Lower leg skin (tissue), 4 donors: ENCODE measurements around the gene GJC2. TPM values are rescaled to one million over a fixed set of nuclear protein-coding genes. Genes with fewer than 3 reads are reported as not detected.
A peak's percentile ranks its signal among the peaks of the same experiment; 100 is the strongest.

ENCODE experiments used
- DNase-seq, 2 donors: peaks; one replicate each; pipeline ENCODE4 v3.0.0-alpha.2; 2019; ENCODE audit warnings: low spot score in 2 of 2
- H3K4me3 ChIP-seq: fragments of 200-600 bp; sonication (generic); 2 replicates; pipeline ENCODE4 v1.5.1; 2017; ENCODE audit warnings: mild to moderate bottlenecking, low read depth; ENCODE audit not compliant: poor library complexity, severe bottlenecking
- POLR2A ChIP-seq, 2 donors: fragments of 450-650 bp; IDR thresholded peaks; one replicate each; pipeline ENCODE4 v1.6.1; 2016 to 2017; ENCODE audit warnings: antibody characterized with exemption in 2 of 2, mild to moderate bottlenecking in 1 of 2, moderate library complexity in 1 of 2
- WGBS, 2 donors: methylation state at CpG; one replicate each; pipeline ENCODE4 v1.1.5; 2018; 5-methylcytosine and 5-hydroxymethylcytosine counted together
- intact Hi-C: fragments of 100-400 bp; cut with DNase I; formaldehyde crosslinking; loops from one replicate; pipeline ENCODE4 v1.15.0; 2023; ENCODE audit warnings: low total_unique reads
- total RNA-seq, 4 donors: library from RNA; depleted of rRNA; stranded (reverse); fragments of >200 nt; gene quantifications; one replicate each; pipeline ENCODE4 v1.1.0, GENCODE V29; 2016
- TF ChIP-seq, protein P1 (sequence below), 3 donors: fragments of 450-650 bp; IDR thresholded peaks; one replicate each; pipeline ENCODE4 v1.5.1; 2016; ENCODE audit warnings: antibody characterized with exemption in 3 of 3, mild to moderate bottlenecking in 3 of 3, moderate library complexity in 2 of 3

The GJC2 gene
- total RNA-seq, 4 donors from 2014 or later, result 1.3 to 3.3 (median 2.6) TPM

- TF ChIP-seq POLR2A (IDR thresholded peaks at IDR 0.05), result no peak
- TF ChIP-seq, protein P1, sequence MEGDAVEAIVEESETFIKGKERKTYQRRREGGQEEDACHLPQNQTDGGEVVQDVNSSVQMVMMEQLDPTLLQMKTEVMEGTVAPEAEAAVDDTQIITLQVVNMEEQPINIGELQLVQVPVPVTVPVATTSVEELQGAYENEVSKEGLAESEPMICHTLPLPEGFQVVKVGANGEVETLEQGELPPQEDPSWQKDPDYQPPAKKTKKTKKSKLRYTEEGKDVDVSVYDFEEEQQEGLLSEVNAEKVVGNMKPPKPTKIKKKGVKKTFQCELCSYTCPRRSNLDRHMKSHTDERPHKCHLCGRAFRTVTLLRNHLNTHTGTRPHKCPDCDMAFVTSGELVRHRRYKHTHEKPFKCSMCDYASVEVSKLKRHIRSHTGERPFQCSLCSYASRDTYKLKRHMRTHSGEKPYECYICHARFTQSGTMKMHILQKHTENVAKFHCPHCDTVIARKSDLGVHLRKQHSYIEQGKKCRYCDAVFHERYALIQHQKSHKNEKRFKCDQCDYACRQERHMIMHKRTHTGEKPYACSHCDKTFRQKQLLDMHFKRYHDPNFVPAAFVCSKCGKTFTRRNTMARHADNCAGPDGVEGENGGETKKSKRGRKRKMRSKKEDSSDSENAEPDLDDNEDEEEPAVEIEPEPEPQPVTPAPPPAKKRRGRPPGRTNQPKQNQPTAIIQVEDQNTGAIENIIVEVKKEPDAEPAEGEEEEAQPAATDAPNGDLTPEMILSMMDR (IDR thresholded peaks at IDR 0.05), result no peak
- 38 to 49% methylated on average over 14 of the region's 15 CpGs for WGBS, 2 donors
- intact Hi-C loops, result no loop called here
- H3K4me3 ChIP-seq, result no peak overlapping the region
- peak in 1 of 2 donors; percentile 80 for DNase-seq
Measured at GRCh38 chr1:228205526-228206436, 56.1 kb downstream of the GJC2 start.

DNA sequence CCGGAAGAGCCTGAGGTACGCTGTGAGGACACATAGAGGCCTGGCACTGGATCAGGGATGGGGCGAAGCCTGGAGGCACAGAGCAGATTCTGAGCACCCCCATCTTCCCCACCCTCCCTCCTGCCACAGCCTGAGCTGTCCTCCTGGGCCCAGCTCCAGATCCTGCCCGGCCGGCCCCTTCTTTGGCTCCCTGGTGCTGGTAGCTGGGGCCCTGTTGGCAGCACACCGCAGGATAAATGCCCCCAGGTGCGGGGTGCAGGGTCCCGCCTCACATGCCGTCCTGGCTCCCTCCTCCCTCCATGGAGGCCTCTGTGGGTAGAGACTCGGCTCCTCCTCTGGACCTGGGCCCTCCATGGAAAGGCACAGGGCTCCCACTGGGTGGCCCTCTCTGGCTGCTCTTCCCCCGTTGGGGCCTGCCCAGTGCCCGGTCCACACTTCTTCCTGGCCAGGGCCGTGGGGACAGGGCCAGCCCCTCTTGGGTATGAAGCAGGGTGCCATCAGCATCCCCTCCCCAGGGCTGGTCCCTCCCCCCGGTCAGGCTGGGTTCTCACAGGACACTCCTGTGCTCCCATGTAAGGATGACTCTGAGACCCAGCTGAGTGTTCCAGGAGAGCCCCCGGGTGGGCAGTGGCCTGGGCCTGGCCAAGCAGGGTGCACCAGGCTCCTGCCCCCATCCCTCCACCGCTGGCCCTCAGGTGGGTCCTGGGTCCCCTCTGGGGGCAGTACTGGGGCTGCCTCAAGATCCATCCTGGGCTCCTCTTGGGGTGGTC is 57.0 kb downstream of the GJC2 start:
- 42 to 45% methylated on average over 11 to 16 of the region's 16 CpGs for WGBS, 2 donors
- intact Hi-C loops, result no loop called here
- peak in 1 of 2 donors; percentile 81 for DNase-seq
- H3K4me3 ChIP-seq, result no peak overlapping the region
- TF ChIP-seq POLR2A (IDR thresholded peaks at IDR 0.05), result no peak
- TF ChIP-seq, protein P1 (IDR thresholded peaks at IDR 0.05), result no peak

GRCh38 chr1:228207381-228207810 is 57.7 kb downstream of the GJC2 start:
- H3K4me3 ChIP-seq, result no peak overlapping the region
- 75 to 90% methylated on average over 5 to 6 of the region's 8 CpGs for WGBS, 2 donors
- DNase-seq, result peak in 1 of 2 donors; percentile 85
- TF ChIP-seq, protein P1 (IDR thresholded peaks at IDR 0.05), result no peak
- TF ChIP-seq POLR2A (IDR thresholded peaks at IDR 0.05), result no peak
- intact Hi-C loops, result no loop called here

DNA sequence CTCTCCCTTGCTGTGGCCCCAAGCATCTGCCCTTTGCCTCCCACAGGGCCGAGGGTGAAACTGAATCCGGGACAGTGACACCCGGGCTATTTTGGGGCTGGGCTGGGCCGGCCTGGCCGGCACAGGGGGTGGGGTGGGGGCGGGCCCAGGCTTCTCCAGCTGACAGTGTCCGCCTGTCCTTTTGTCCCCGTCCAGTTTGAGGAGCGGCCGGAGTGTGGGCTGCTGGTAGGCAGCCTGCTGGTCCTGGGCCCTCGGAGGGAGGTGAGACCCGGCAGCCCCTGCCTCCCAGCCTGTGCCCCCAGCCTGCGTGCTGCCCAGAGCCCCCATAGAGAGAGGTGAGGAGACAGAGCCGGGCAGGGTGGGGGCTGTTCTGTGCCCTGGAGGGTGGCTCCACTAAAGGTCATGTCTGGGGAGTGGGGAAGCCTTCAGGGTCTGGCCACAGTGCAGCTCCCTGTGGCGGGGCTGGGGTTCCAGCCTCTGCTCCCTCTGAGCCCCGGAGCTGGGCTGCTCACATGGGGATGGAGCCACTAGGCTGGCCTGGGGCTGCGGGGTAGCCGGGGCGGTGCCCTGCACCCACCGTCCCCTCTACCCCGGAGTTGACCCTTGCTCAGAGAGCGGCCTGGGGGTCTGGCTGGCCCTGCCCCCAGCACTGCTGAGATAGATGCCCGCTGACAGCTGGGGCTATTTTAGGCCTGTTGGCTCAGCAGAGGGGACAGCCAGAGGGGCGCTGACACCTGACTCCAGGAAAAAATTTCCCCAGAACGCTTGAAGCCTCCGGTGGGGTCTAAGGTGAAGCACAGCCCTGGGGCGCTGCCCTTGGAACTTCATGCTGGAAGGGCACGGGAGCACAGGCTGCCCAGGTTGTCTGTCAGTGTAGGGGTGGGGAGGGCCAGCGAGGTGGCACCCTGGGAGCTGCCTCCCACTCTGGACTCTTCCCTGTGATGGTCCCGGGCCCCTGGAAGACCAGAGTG is 58.4 kb downstream of the GJC2 start, which contains the start of gene OBSCN:
OBSCN (plus strand) TSS at position 194 of the 971 bp plus-strand sequence. CDS start 3,740 bp downstream, outside the sequence.
- DNase-seq, result peak in 1 of 2 donors; percentile 80
- H3K4me3 ChIP-seq, result no peak within 1 kb of the TSS
- 65 to 66% methylated on average over 12 to 28 of the region's 30 CpGs for WGBS, 2 donors

More for the DNA sequence above, 58.4 kb downstream of the GJC2 start, which contains the start of gene OBSCN:
- TF ChIP-seq, protein P1 (IDR thresholded peaks at IDR 0.05), result no peak
- TF ChIP-seq POLR2A (IDR thresholded peaks at IDR 0.05), result no peak
- intact Hi-C loops, result no loop called here
